ENCODE measurements around the gene PCDHGA4. TPM values are rescaled to one million over a fixed set of nuclear protein-coding genes. Genes with fewer than 3 reads are reported as not detected.
A peak's percentile ranks its signal among the peaks of the same experiment; 100 is the strongest.
"Not testable (repeated sequence)": the region's sequence is repeated elsewhere in the genome, so short reads cannot be mapped to it uniquely, and the experiment has no call there.

PCDHGA4 gene
- total RNA-seq, 1 donor = 6.9 TPM

- H3K36me3 ChIP-seq (ENCODE audit: insufficient read depth, low read length); DNase-seq (ENCODE audit: insufficient read length, low spot score, missing footprints); H3K27ac ChIP-seq (ENCODE audit: low read depth, low read length); H3K4me1 ChIP-seq (ENCODE audit: insufficient read depth, low read length); H3K79me2 ChIP-seq (ENCODE audit: insufficient read depth, low read length); H3K27me3 ChIP-seq (ENCODE audit: insufficient read depth, low read length); H4K20me1 ChIP-seq (ENCODE audit: insufficient read depth, low read length): not testable (repeated sequence)
- peak within 1 kb of the TSS; percentile 70 for H3K4me3 ChIP-seq (ENCODE audit: insufficient read depth, low read length)
- H3K9me3 ChIP-seq (ENCODE audit: low read depth, low read length) = peaks cover 27% of the 10 kb centered on the region
- H3K4me2 ChIP-seq (ENCODE audit: insufficient read depth, low read length) = peak within 1 kb of the TSS; percentile 45
- H2AFZ ChIP-seq (ENCODE audit: low read length) = peak within 1 kb of the TSS; percentile 50
- peak; percentile 60 for TF ChIP-seq CTCF (IDR thresholded peaks at IDR 0.05; ENCODE audit: extremely low read depth, low read depth, low read length)
Observed at GRCh38 chr5:141397756-141398551, 43.1 kb downstream of the PCDHGA4 start, which contains the start of gene PCDHGB5. TSS of gene PCDHGB5 (plus strand) at chr5:141397947. CDS start at chr5:141398128, 181 bp downstream.

- no peak for TF ChIP-seq CTCF (IDR thresholded peaks at IDR 0.05; ENCODE audit: extremely low read depth, low read depth, low read length)
- Histone ChIP-seq H3K4me3 (ENCODE audit: insufficient read depth, low read length) (peak overlapping the region; percentile 51), H3K9me3 (ENCODE audit: low read depth, low read length) (peaks cover 21% of the 10 kb centered on the region)
Observed at GRCh38 chr5:141398608-141399007, 43.8 kb downstream of the PCDHGA4 start.

GRCh38 chr5:141399555-141400258 is 44.9 kb downstream of the PCDHGA4 start:
- H2AFZ ChIP-seq (ENCODE audit: low read length) = no peak overlapping the region

More at GRCh38 chr5:141398608-141399007, 43.8 kb downstream of the PCDHGA4 start:
- Histone ChIP-seq H3K4me1 (ENCODE audit: insufficient read depth, low read length) (no peaks in the 10 kb centered on the region), H3K4me2 (ENCODE audit: insufficient read depth, low read length) (no peak overlapping the region), H3K36me3 (ENCODE audit: insufficient read depth, low read length) (peaks cover 4% of the 10 kb centered on the region), H2AFZ (ENCODE audit: low read length) (no peak overlapping the region), H4K20me1 (ENCODE audit: insufficient read depth, low read length) (no peaks in the 10 kb centered on the region), H3K79me2 (ENCODE audit: insufficient read depth, low read length) (no peaks in the 10 kb centered on the region), H3K27me3 (ENCODE audit: insufficient read depth, low read length) (no peaks in the 10 kb centered on the region), H3K27ac (ENCODE audit: low read depth, low read length) (no peak overlapping the region)
- DNase-seq (ENCODE audit: insufficient read length, low spot score, missing footprints) = no peak

More at GRCh38 chr5:141399555-141400258, 44.9 kb downstream of the PCDHGA4 start:
- H3K79me2 ChIP-seq (ENCODE audit: insufficient read depth, low read length) = no peaks in the 10 kb centered on the region
- H3K4me2 ChIP-seq (ENCODE audit: insufficient read depth, low read length) = no peak overlapping the region
- no peak for TF ChIP-seq CTCF (IDR thresholded peaks at IDR 0.05; ENCODE audit: extremely low read depth, low read depth, low read length)
- H3K36me3 ChIP-seq (ENCODE audit: insufficient read depth, low read length) = peaks cover 4% of the 10 kb centered on the region
- no peak overlapping the region for H3K27ac ChIP-seq (ENCODE audit: low read depth, low read length)
- no peaks in the 10 kb centered on the region for H3K4me1 ChIP-seq (ENCODE audit: insufficient read depth, low read length)
- no peak for DNase-seq (ENCODE audit: insufficient read length, low spot score, missing footprints)
- no peaks in the 10 kb centered on the region for H4K20me1 ChIP-seq (ENCODE audit: insufficient read depth, low read length)
- H3K27me3 ChIP-seq (ENCODE audit: insufficient read depth, low read length) = no peaks in the 10 kb centered on the region
- peak overlapping the region; percentile 50 for H3K4me3 ChIP-seq (ENCODE audit: insufficient read depth, low read length)
- peaks cover 18% of the 10 kb centered on the region for H3K9me3 ChIP-seq (ENCODE audit: low read depth, low read length)

All from osteoblast (primary cell).